ENCODE data around the gene EDN3. TPM values are rescaled to one million over a fixed set of nuclear protein-coding genes. Genes with fewer than 3 reads are reported as not detected.

EDN3 gene
- polyA plus RNA-seq, 1 donor from 2014 or later = 0.50 TPM

- no peaks in the 10 kb centered on the region for H3K27me3 ChIP-seq (ENCODE audit: insufficient read depth, low read depth, low read length)
- peaks cover 3% of the 10 kb centered on the region for H3F3A ChIP-seq (ENCODE audit: insufficient read depth, low read length, poor library complexity, severe bottlenecking)
- no peak overlapping the region for H3K4me3 ChIP-seq (ENCODE audit: low read length)
- H3K9me3 ChIP-seq (ENCODE audit: low read length) = no peaks in the 10 kb centered on the region
- H3K27ac ChIP-seq (ENCODE audit: low read length) = peak overlapping the region; percentile 17
- H3K4me2 ChIP-seq (ENCODE audit: low read length) = no peak overlapping the region
- H2AFZ ChIP-seq (ENCODE audit: low read depth, low read length) = no peak overlapping the region
- H3K36me3 ChIP-seq (ENCODE audit: insufficient read depth, low read length) = no peaks in the 10 kb centered on the region
- no peaks in the 10 kb centered on the region for H4K20me1 ChIP-seq (ENCODE audit: insufficient read depth)
- H3K9ac ChIP-seq (ENCODE audit: low read length) = no peak overlapping the region
- no peaks in the 10 kb centered on the region for H3K9me2 ChIP-seq (ENCODE audit: insufficient read depth, low read length)
- TF ChIP-seq EP300 (conservative IDR thresholded peaks at IDR 0.05; ENCODE audit: poor library complexity, severe bottlenecking) = no peak
- no peak for TF ChIP-seq CTCF (IDR thresholded peaks at IDR 0.05; ENCODE audit: poor library complexity, severe bottlenecking)
- TF ChIP-seq POLR2AphosphoS5 (IDR thresholded peaks at IDR 0.05) = no peak
- no peak for TF ChIP-seq MXI1 (conservative IDR thresholded peaks at IDR 0.05; ENCODE audit: poor library complexity, severe bottlenecking)
- no peak for TF ChIP-seq EZH2 (IDR thresholded peaks at IDR 0.05; ENCODE audit: borderline replicate concordance, insufficient read depth, low read length, poor library complexity, severe bottlenecking)
- TF ChIP-seq REST (IDR thresholded peaks at IDR 0.05; ENCODE audit: borderline replicate concordance) = no peak
- no peak for TF ChIP-seq TAF1 (IDR thresholded peaks at IDR 0.05; ENCODE audit: low read depth)
- TF ChIP-seq SMC3 (conservative IDR thresholded peaks at IDR 0.05; ENCODE audit: poor library complexity) = no peak
- no peak for TF ChIP-seq RAD21 (conservative IDR thresholded peaks at IDR 0.05)
- H3K79me2 ChIP-seq (replicated peaks; ENCODE audit: insufficient read depth, low read length) = no peaks in the 10 kb centered on the region
Measured at GRCh38 chr20:59268870-59269269, 31.5 kb upstream of the EDN3 start.

GRCh38 chr20:59269411-59270025 is 30.9 kb upstream of the EDN3 start:
- H3K9me2 ChIP-seq (ENCODE audit: insufficient read depth, low read length) = no peaks in the 10 kb centered on the region
- H4K20me1 ChIP-seq (ENCODE audit: insufficient read depth) = no peaks in the 10 kb centered on the region
- H3K9me3 ChIP-seq (ENCODE audit: low read length) = no peaks in the 10 kb centered on the region
- no peak overlapping the region for H3K4me2 ChIP-seq (ENCODE audit: low read length)
- H3K9ac ChIP-seq (ENCODE audit: low read length) = no peak overlapping the region
- H3F3A ChIP-seq (ENCODE audit: insufficient read depth, low read length, poor library complexity, severe bottlenecking) = peaks cover 3% of the 10 kb centered on the region
- H3K4me3 ChIP-seq (ENCODE audit: low read length) = no peak overlapping the region
- peak overlapping the region; percentile 17 for H3K27ac ChIP-seq (ENCODE audit: low read length)
- no peaks in the 10 kb centered on the region for H3K36me3 ChIP-seq (ENCODE audit: insufficient read depth, low read length)
- H3K79me2 ChIP-seq (replicated peaks; ENCODE audit: insufficient read depth, low read length) = no peaks in the 10 kb centered on the region
- TF ChIP-seq EZH2 (IDR thresholded peaks at IDR 0.05; ENCODE audit: borderline replicate concordance, insufficient read depth, low read length, poor library complexity, severe bottlenecking) (no peak), POLR2AphosphoS5 (IDR thresholded peaks at IDR 0.05) (no peak), RAD21 (conservative IDR thresholded peaks at IDR 0.05) (no peak), MXI1 (conservative IDR thresholded peaks at IDR 0.05; ENCODE audit: poor library complexity, severe bottlenecking) (no peak), REST (IDR thresholded peaks at IDR 0.05; ENCODE audit: borderline replicate concordance) (no peak), TAF1 (IDR thresholded peaks at IDR 0.05; ENCODE audit: low read depth) (no peak), CTCF (IDR thresholded peaks at IDR 0.05; ENCODE audit: poor library complexity, severe bottlenecking) (no peak), EP300 (conservative IDR thresholded peaks at IDR 0.05; ENCODE audit: poor library complexity, severe bottlenecking) (no peak)
- H3K27me3 ChIP-seq (ENCODE audit: insufficient read depth, low read depth, low read length) = no peaks in the 10 kb centered on the region
- H2AFZ ChIP-seq (ENCODE audit: low read depth, low read length) = peak overlapping the region; percentile 1
